GM12891 (cell line): ENCODE data around the gene IMPACT.

Source experiments
- POLR2A ChIP-seq: IDR thresholded peaks from 2 replicates; pipeline ENCODE4 v1.6.1; 2011; ENCODE audit warnings: low read depth, low read length, control low read depth
- POLR2AphosphoS5 ChIP-seq: IDR thresholded peaks from 2 replicates; pipeline ENCODE4 v1.6.1; 2011; ENCODE audit warnings: low read depth, low read length, control low read depth

DNA sequence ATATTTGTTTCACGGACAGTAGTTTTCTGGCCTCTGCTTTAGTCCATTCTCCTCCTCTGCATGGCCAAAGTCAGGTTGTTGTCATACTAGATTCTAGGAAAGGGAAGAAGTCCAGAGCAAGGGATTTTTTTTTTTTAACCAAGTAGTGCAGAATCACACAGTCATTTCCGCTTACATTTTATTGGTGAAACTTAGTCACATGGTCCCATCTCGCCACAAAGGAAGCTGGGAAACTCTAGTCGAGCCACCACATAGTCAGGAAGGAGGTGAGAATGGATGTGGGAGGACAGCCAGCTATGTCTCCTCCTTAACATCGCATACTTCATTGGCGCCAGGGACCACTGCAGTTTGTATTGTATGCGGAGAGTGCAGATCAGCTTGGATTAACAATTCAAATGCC is 44.3 kb downstream of the IMPACT start:
- TF ChIP-seq POLR2A (no peak), POLR2AphosphoS5 (no peak)
